OCI-LY3 (cell line): Measurements from ENCODE around the gene UIMC1.

ENCODE experiments used
- H2AFZ ChIP-seq: fragments of 200-600, 300-600 bp; shearing (Covaris generic); 2 replicates; pipeline ENCODE4 v1.6.0; 2014; ENCODE audit warnings: antibody characterized with exemption, low read depth, low read length
- H3K27ac ChIP-seq: fragments of 200-600, 300-600 bp; sonication (generic); 2 replicates; pipeline ENCODE4 v1.5.1; 2014; ENCODE audit warnings: mild to moderate bottlenecking, low read length, moderate library complexity, mixed read lengths
- H3K27me3 ChIP-seq: fragments of 200-600, 300-600 bp; sonication (generic); 2 replicates; pipeline ENCODE4 v1.6.1; 2014; ENCODE audit warnings: low read depth, low read length, mixed read lengths
- H3K36me3 ChIP-seq: fragments of 200-600, 300-600 bp; sonication (generic); replicated peaks from 2 replicates; pipeline ENCODE3; 2014; ENCODE audit warnings: low read depth, low read length, mixed read lengths
- H3K4me1 ChIP-seq: fragments of 300-600, 200-600 bp; sonication (generic); 2 replicates; pipeline ENCODE4 v1.6.1; 2014; ENCODE audit warnings: low read length, mixed read lengths
- H3K4me2 ChIP-seq: fragments of 200-600, 300-600 bp; sonication (generic); 2 replicates; pipeline ENCODE4 v1.6.1; 2014; ENCODE audit warnings: low read length, mixed read lengths
- H3K4me3 ChIP-seq: fragments of 300-600, 200-600 bp; sonication (generic); 2 replicates; pipeline ENCODE4 v1.5.1; 2014; ENCODE audit warnings: antibody characterized with exemption, mild to moderate bottlenecking, low read length, moderate library complexity
- H3K79me2 ChIP-seq: fragments of 300-600, 200-600 bp; shearing (Covaris generic); 2 replicates; pipeline ENCODE4 v1.6.1; 2014; ENCODE audit warnings: mild to moderate bottlenecking, low read length, mixed read lengths
- H3K9ac ChIP-seq: fragments of 300-600, 200-600 bp; shearing (Covaris generic); 2 replicates; pipeline ENCODE4 v1.6.0; 2014; ENCODE audit warnings: mild to moderate bottlenecking, low read length, moderate library complexity
- H3K9me3 ChIP-seq: fragments of 200-600, 300-600 bp; shearing (Covaris generic); 2 replicates; pipeline ENCODE4 v1.6.1; 2014; ENCODE audit warnings: low read length, mixed read lengths; ENCODE audit not compliant: insufficient read depth
- H4K20me1 ChIP-seq: fragments of 200-600, 300-600 bp; sonication (generic); 2 replicates; pipeline ENCODE4 v1.6.1; 2016; ENCODE audit warnings: low read length, mixed read lengths; ENCODE audit not compliant: insufficient read depth
- EZH2phosphoT487 ChIP-seq: fragments of 200-600 bp; shearing (Covaris generic); IDR thresholded peaks from 2 replicates; pipeline ENCODE4 v1.6.1; 2018; ENCODE audit warnings: antibody characterized with exemption, mixed run types, low read depth
- TF ChIP-seq, protein P1 (sequence below): fragments of 200-600, 300-600 bp; sonication (generic); IDR thresholded peaks from 2 replicates; pipeline ENCODE4 v1.5.1; 2014; ENCODE audit warnings: antibody characterized with exemption, low read length, low read depth

Gene UIMC1

DNA sequence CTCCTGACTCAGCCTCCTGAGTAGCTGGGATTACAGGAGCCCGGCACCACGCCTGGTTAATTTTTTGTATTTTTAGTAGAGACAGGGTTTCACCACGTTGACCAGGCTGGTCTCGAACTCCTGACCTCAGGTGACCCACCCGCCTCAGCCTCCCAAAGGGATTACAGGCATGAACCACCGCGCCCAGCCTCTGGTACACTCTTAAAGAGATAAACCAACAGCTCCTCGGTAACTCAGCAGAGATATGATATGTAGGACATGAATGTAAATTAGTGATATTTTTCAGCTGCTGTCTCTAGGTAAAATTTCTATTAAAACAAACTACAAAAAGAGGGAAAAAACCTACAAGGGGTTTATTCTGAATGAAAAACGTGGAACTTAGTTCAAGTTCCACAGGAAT, 64.6 kb downstream of the UIMC1 start:
- H3K9ac ChIP-seq = no peak overlapping the region

DNA sequence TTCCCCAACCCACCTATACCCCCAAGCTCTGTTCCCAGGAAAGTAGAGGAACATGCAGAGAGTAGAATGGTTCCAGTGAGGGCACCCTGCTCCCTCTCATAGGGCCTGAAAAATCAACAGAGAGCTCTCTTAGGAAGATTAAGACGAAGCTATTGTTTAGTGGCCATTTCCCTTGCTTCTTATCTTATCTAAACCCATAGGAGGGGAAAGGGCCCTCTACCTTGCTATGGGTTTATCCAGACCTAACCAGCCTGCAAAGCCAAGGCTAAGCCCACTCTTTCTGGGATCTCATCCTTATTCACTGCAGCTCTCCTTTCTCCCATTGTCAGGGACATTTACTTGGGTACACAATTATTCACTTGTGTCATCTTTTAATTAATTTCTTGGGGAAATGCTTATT, 68.1 kb downstream of the UIMC1 start:
- Histone ChIP-seq H3K27ac (no peak overlapping the region), H4K20me1 (0 out of 2 replicates have a peak, but pooled peaks cover 3% of the 10 kb centered on the region), H3K4me1 (no peaks in the 10 kb centered on the region), H3K9me3 (no peaks in the 10 kb centered on the region), H3K9ac (no peak overlapping the region), H2AFZ (no peak overlapping the region), H3K4me2 (no peak overlapping the region), H3K4me3 (no peak overlapping the region), H3K36me3 (peaks cover 26% of the 10 kb centered on the region), H3K27me3 (no peaks in the 10 kb centered on the region), H3K79me2 (no peaks in the 10 kb centered on the region)
- TF ChIP-seq, protein P1, sequence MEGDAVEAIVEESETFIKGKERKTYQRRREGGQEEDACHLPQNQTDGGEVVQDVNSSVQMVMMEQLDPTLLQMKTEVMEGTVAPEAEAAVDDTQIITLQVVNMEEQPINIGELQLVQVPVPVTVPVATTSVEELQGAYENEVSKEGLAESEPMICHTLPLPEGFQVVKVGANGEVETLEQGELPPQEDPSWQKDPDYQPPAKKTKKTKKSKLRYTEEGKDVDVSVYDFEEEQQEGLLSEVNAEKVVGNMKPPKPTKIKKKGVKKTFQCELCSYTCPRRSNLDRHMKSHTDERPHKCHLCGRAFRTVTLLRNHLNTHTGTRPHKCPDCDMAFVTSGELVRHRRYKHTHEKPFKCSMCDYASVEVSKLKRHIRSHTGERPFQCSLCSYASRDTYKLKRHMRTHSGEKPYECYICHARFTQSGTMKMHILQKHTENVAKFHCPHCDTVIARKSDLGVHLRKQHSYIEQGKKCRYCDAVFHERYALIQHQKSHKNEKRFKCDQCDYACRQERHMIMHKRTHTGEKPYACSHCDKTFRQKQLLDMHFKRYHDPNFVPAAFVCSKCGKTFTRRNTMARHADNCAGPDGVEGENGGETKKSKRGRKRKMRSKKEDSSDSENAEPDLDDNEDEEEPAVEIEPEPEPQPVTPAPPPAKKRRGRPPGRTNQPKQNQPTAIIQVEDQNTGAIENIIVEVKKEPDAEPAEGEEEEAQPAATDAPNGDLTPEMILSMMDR = no peak
- no peak for TF ChIP-seq EZH2phosphoT487

More for the DNA sequence above, 64.6 kb downstream of the UIMC1 start:
- Histone ChIP-seq H3K4me3 (no peak overlapping the region), H3K9me3 (no peaks in the 10 kb centered on the region), H3K27ac (no peak overlapping the region), H3K4me1 (no peaks in the 10 kb centered on the region), H3K4me2 (no peak overlapping the region), H2AFZ (no peak overlapping the region), H3K79me2 (no peaks in the 10 kb centered on the region), H3K36me3 (peaks cover 33% of the 10 kb centered on the region), H4K20me1 (peaks cover 7% of the 10 kb centered on the region; the same call in 1 of the 2 replicates), H3K27me3 (no peaks in the 10 kb centered on the region)
- TF ChIP-seq, protein P1 = no peak
- no peak for TF ChIP-seq EZH2phosphoT487

DNA sequence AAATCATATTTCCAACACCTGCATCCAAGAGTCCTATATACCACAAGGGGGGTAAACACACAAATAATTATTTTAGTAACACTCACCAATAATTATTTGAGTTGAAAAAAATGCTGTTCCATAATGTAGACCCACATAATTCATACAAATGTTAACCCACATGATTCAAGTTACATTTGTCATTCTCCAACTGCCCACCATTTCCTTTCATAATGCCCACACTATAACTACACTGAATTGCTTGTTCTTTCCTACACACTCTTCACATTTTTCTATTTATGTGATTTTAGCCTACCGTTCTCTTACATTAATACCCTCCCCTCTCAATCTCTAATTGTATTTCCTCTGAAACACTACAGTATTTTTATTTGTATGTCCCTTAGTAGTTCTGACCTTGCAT, 71.6 kb downstream of the UIMC1 start:
- TF ChIP-seq, protein P1 = no peak
- TF ChIP-seq EZH2phosphoT487 = no peak
- Histone ChIP-seq H3K79me2 (no peaks in the 10 kb centered on the region), H3K27me3 (no peaks in the 10 kb centered on the region), H4K20me1 (0 out of 2 replicates have a peak, but pooled peaks cover 3% of the 10 kb centered on the region), H3K9ac (no peak overlapping the region), H3K9me3 (no peaks in the 10 kb centered on the region), H2AFZ (no peak overlapping the region), H3K4me1 (no peaks in the 10 kb centered on the region), H3K27ac (no peak overlapping the region), H3K4me2 (no peak overlapping the region), H3K4me3 (no peak overlapping the region), H3K36me3 (peaks cover 33% of the 10 kb centered on the region)

DNA sequence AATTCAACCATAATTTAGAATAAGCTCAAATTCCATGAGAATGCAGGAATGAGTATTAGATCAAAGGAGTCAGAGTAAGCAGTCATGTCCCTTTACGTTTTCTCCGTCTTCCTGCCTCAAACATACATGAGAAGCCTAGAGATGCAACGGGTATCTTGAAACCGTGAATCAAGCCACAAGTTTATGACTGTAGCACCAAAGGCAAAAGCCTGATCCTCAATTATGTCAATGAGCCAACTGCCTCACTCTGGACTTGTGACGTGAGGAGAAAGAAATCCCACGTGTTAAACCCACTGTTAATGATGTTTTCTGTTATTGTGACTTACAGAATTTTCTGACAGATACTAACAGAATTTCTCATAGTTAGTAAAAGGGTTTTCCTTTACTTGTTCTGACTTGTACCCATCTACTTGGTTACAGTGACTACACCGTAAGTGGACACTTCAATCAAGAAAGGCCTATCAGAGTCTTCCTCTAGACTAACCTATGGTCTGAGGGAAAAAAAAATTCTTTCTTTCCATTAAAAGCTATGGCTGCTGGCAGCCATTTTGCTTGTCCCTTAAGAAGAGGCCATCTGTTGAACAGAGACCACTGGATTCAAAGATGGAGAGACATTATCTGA, 72.2 kb downstream of the UIMC1 start:
- no peak overlapping the region for H2AFZ ChIP-seq
- H4K20me1 ChIP-seq = 0 out of 2 replicates have a peak, but pooled peaks cover 3% of the 10 kb centered on the region
- no peak overlapping the region for H3K4me2 ChIP-seq
- H3K27ac ChIP-seq = no peak overlapping the region
- H3K4me1 ChIP-seq = no peaks in the 10 kb centered on the region
- H3K27me3 ChIP-seq = no peaks in the 10 kb centered on the region
- H3K4me3 ChIP-seq = no peak overlapping the region
- H3K79me2 ChIP-seq = no peaks in the 10 kb centered on the region
- no peaks in the 10 kb centered on the region for H3K9me3 ChIP-seq
- TF ChIP-seq, protein P1 = no peak
- no peak for TF ChIP-seq EZH2phosphoT487
- H3K36me3 ChIP-seq = peaks cover 33% of the 10 kb centered on the region
- no peak overlapping the region for H3K9ac ChIP-seq
